Mucosa of stomach (tissue), 1 donor: ENCODE data around the gene PHACTR2.
"Not testable (repeated sequence)": the region's sequence is repeated elsewhere in the genome, so short reads cannot be mapped to it uniquely, and the experiment has no call there.

ENCODE experiments used
- H3K27me3 ChIP-seq: one replicate; pipeline ENCODE4 v1.7.0; 2013; ENCODE audit warnings: mild to moderate bottlenecking, low read length; ENCODE audit not compliant: control insufficient read depth, insufficient read depth
- H3K36me3 ChIP-seq: one replicate; pipeline ENCODE4 v1.7.0; 2013; ENCODE audit warnings: low read length; ENCODE audit not compliant: control insufficient read depth, insufficient read depth
- H3K4me1 ChIP-seq: one replicate; pipeline ENCODE4 v1.7.0; 2013; ENCODE audit warnings: mild to moderate bottlenecking, low read length; ENCODE audit not compliant: control insufficient read depth, insufficient read depth
- H3K4me3 ChIP-seq: one replicate; pipeline ENCODE4 v1.7.0; 2013; ENCODE audit warnings: low read length
- H3K9ac ChIP-seq: one replicate; pipeline ENCODE4 v1.7.0; 2013; ENCODE audit warnings: mild to moderate bottlenecking, low read length, moderate library complexity
- H3K9me3 ChIP-seq: one replicate; pipeline ENCODE4 v1.7.0; 2013; ENCODE audit warnings: mild to moderate bottlenecking, low read length, moderate library complexity; ENCODE audit not compliant: control insufficient read depth
- donor health status: Pancreatic carcinoma.

The PHACTR2 gene

DNA sequence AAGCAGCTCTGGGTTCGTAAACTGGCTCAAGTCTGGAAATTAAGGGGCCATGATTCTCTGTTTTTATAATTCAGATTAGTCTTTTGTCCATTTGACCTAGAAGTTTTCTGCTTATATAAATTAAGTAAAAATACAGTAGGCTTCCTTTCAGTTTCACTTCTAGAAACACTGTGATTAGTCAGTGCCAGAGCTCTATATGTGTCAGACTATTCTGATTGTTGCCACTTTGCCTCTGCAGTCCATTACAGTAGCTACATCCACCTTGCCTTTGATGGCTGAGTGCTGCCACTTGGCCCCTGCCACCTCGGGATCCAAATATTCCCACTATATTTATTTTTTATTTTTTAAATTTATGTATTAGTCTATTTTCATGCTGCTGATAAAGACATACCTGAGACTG is 194.4 kb downstream of the PHACTR2 start:
- H3K4me1 ChIP-seq, result peaks cover 3% of the 10 kb centered on the region
- no peaks in the 10 kb centered on the region for H3K36me3 ChIP-seq
- no peaks in the 10 kb centered on the region for H3K27me3 ChIP-seq
- no peaks in the 10 kb centered on the region for H3K9me3 ChIP-seq
- H3K9ac ChIP-seq, result no peak overlapping the region
- no peak overlapping the region for H3K4me3 ChIP-seq

GRCh38 chr6:143873600-143873999 is 195.8 kb downstream of the PHACTR2 start:
- H3K27me3 ChIP-seq, H3K9me3 ChIP-seq, H3K9ac ChIP-seq, H3K4me3 ChIP-seq, H3K36me3 ChIP-seq, H3K4me1 ChIP-seq: not testable (repeated sequence)

GRCh38 chr6:143874503-143874902 is 196.7 kb downstream of the PHACTR2 start:
- H3K9ac ChIP-seq, H3K4me1 ChIP-seq, H3K36me3 ChIP-seq, H3K9me3 ChIP-seq, H3K27me3 ChIP-seq, H3K4me3 ChIP-seq: not testable (repeated sequence)

DNA sequence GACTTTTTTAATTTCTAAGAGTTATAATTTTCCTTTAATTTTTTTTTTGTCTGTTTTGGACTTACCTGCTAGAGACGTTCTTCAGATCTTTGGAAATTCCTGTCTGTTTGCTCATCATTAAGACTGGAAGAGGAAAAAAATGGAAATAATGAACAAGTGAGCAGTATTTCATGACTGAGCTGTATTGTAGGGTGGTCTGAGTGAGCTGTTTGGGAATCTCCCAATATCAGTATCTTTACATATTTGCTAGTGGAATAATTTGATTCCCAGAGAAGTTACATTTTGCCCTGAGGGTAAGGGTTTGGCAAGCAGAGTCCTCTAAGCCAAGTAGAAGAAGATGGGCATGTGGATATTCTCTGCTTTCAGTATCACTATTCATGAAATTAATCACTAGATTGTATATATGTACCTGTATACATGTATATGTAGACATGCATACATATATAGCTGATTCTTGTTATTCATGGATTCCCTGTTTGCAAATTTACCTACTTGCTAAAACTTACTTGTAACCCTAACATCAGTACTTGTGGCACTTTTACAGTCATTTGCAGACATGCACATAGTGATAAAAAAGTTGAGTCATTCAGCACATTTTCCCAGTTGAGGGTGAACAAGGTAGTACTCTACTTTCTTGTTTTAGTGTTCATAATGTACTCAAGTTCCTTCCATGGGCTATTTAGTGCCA is 200.0 kb downstream of the PHACTR2 start:
- Histone ChIP-seq H3K4me3 (no peak overlapping the region), H3K9me3 (no peaks in the 10 kb centered on the region), H3K9ac (no peak overlapping the region), H3K4me1 (peaks cover under 1% of the 10 kb centered on the region), H3K27me3 (no peaks in the 10 kb centered on the region), H3K36me3 (no peaks in the 10 kb centered on the region)

DNA sequence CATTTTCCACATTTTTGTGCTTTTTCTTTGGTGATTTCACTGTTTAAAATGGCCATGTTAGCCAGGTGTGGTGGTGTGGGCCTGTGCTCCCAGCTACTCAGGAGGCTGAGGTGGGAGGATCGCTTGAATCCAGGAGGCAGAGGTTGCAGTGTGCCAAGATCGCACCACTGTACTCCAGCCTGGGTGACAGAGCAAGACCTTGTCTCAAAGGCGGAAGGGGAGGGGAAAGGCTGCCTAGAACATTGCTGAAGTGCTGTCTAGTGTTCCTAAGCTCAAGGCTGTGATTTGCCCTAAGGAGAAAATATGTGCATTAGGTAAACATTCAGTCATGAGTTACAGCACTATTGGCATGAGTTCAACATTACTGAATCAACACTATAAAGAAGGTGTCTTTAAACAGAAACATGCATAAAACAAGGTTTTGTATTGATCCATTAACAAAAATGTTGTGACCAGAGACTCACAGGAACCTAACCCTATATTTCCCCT is 200.6 kb downstream of the PHACTR2 start:
- H3K4me3 ChIP-seq, result no peak overlapping the region
- no peak overlapping the region for H3K9ac ChIP-seq
- no peaks in the 10 kb centered on the region for H3K36me3 ChIP-seq
- no peaks in the 10 kb centered on the region for H3K9me3 ChIP-seq
- H3K4me1 ChIP-seq, result no peaks in the 10 kb centered on the region
- no peaks in the 10 kb centered on the region for H3K27me3 ChIP-seq

DNA sequence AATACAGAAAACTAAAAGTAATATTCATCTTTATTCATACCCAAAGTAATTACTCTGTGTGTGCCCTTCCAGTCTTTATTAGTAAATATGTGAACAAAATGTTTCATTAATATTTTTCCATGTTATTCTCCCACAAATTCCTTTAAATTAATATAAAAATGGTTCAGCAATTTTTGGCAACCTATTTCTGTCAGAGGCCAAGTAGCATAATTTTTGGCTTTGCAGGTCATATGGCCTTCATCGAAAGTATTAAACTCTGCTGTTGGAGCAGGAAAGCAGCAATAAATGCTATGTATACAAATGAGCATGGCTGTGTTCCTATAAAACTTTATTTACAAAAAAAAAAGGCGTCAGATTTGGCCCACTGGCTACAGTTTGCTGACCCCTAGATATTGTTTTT is 202.6 kb downstream of the PHACTR2 start:
- Histone ChIP-seq H3K9me3 (no peaks in the 10 kb centered on the region), H3K36me3 (no peaks in the 10 kb centered on the region), H3K4me1 (no peaks in the 10 kb centered on the region), H3K27me3 (no peaks in the 10 kb centered on the region), H3K9ac (no peak overlapping the region), H3K4me3 (no peak overlapping the region)
